OCI-LY7 (cell line): Measurements from ENCODE around the gene JAKMIP3.

Experiments
- CTCF ChIP-seq: fragments of 200-600 bp; sonication (generic); conservative IDR thresholded peaks from 2 replicates; pipeline ENCODE4 v1.5.1; 2014; ENCODE audit warnings: mild to moderate bottlenecking, antibody characterized with exemption, low read length, moderate library complexity, mixed read lengths
- EZH2phosphoT487 ChIP-seq: fragments of 200-600 bp; sonication (generic); IDR thresholded peaks from 2 replicates; pipeline ENCODE4 v1.6.1; 2018; ENCODE audit warnings: low read depth, borderline replicate concordance, mild to moderate bottlenecking, mixed run types, antibody characterized with exemption, low read length, moderate library complexity, mixed read lengths

- TF ChIP-seq CTCF, result no peak
- TF ChIP-seq EZH2phosphoT487, result no peak
Observed at GRCh38 chr10:132062116-132062515, 3.6 kb upstream of the JAKMIP3 start.
